ENCODE measurements around the gene ATF6. TPM values are rescaled to one million over a fixed set of nuclear protein-coding genes. Genes with fewer than 3 reads are reported as not detected.

The ATF6 gene
- total RNA-seq, 2 donors from 2014 or later = 14.4 to 19.8 TPM

DNA sequence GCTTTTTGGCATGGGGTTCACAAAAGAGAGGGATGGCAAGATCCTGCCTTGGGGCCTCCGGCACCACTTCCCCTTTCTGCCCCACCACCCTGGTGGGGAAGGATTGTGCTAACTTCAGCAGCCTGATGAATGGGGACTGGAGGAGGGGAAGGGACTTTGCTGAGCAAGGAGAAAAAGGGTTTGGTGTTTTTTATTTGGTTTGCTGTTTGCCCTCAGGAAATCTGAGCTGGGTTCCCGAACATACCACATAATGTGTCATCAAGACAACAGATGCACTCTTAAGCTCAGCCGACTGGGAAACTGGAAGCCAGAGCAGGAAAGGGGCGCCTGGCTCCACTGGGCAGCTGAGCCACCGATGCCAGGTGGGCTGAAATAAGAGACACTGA lies 237.7 kb downstream of the ATF6 start:
- no peaks in the 10 kb centered on the region for H3K9me3 Mint-ChIP-seq
- H3K9ac ChIP-seq (ENCODE audit: extremely low read depth, low read length, poor library complexity, severe bottlenecking) = no peak overlapping the region
- no peaks in the 10 kb centered on the region for H3K9me3 ChIP-seq (ENCODE audit: control insufficient read depth, low read length)
- no peaks in the 10 kb centered on the region for H3K27me3 ChIP-seq (ENCODE audit: control insufficient read depth, insufficient read depth, low read length, poor library complexity, severe bottlenecking)
- peaks cover 3% of the 10 kb centered on the region for H3K4me1 Mint-ChIP-seq
- no peak overlapping the region for H3K27ac ChIP-seq (ENCODE audit: low read depth, low read length)
- no peaks in the 10 kb centered on the region for H3K36me3 Mint-ChIP-seq (ENCODE audit: low read depth)
- no peaks in the 10 kb centered on the region for H3K27me3 Mint-ChIP-seq (ENCODE audit: insufficient read depth)
- TF ChIP-seq, protein P1, sequence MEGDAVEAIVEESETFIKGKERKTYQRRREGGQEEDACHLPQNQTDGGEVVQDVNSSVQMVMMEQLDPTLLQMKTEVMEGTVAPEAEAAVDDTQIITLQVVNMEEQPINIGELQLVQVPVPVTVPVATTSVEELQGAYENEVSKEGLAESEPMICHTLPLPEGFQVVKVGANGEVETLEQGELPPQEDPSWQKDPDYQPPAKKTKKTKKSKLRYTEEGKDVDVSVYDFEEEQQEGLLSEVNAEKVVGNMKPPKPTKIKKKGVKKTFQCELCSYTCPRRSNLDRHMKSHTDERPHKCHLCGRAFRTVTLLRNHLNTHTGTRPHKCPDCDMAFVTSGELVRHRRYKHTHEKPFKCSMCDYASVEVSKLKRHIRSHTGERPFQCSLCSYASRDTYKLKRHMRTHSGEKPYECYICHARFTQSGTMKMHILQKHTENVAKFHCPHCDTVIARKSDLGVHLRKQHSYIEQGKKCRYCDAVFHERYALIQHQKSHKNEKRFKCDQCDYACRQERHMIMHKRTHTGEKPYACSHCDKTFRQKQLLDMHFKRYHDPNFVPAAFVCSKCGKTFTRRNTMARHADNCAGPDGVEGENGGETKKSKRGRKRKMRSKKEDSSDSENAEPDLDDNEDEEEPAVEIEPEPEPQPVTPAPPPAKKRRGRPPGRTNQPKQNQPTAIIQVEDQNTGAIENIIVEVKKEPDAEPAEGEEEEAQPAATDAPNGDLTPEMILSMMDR (conservative IDR thresholded peaks at IDR 0.05) = no peak
- H3K4me1 ChIP-seq (ENCODE audit: control insufficient read depth, insufficient read depth, low read length) = no peaks in the 10 kb centered on the region
- WGBS, 2 experiments (ENCODE audit: insufficient coverage in 1 of 2, insufficient read length in 1 of 2) = 60 to 85% methylated on average over 1 to 5 of the region's 5 CpGs
- H3K4me3 ChIP-seq (ENCODE audit: low read length) = no peak overlapping the region
- H3K36me3 ChIP-seq (ENCODE audit: control insufficient read depth, insufficient read depth, low read length) = no peaks in the 10 kb centered on the region
- H3K4me3 Mint-ChIP-seq = no peak overlapping the region
- H3K27ac Mint-ChIP-seq = no peak overlapping the region
- DNase-seq = no peak

DNA sequence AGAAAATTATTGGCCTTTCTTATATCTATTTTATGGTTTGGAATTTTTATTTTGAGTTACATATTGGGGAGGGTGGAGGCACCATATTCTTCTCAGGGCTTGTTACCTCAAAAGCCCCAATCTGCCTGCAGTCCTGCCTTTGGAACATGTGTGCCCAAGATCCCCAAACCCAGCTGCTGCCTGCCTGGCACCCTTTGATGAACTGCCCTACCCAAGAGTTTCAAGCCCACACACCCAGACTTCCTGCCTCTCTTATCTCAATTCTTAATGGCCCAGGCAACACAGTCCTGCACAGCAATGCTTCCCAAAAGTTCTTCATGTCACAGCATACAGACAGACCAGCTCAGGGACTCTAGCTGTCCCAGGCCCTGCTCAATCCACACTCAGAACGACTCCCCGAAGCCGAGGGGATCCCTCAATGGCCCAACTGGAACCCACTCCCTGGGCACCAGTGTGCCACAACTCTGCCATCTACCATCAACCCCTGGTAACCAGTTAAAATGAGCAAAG lies 238.4 kb downstream of the ATF6 start:
- H3K4me3 Mint-ChIP-seq = no peak overlapping the region
- no peak overlapping the region for H3K27ac ChIP-seq (ENCODE audit: low read depth, low read length)
- 94 to 100% methylated on average over 3 of the region's 3 CpGs for WGBS, 2 experiments (ENCODE audit: insufficient coverage in 1 of 2, insufficient read length in 1 of 2)
- no peaks in the 10 kb centered on the region for H3K27me3 Mint-ChIP-seq (ENCODE audit: insufficient read depth)
- no peaks in the 10 kb centered on the region for H3K4me1 ChIP-seq (ENCODE audit: control insufficient read depth, insufficient read depth, low read length)
- H3K9me3 Mint-ChIP-seq = no peaks in the 10 kb centered on the region
- H3K36me3 ChIP-seq (ENCODE audit: control insufficient read depth, insufficient read depth, low read length) = no peaks in the 10 kb centered on the region
- H3K4me3 ChIP-seq (ENCODE audit: low read length) = no peak overlapping the region
- TF ChIP-seq, protein P1 (conservative IDR thresholded peaks at IDR 0.05) = no peak
- H3K9me3 ChIP-seq (ENCODE audit: control insufficient read depth, low read length) = no peaks in the 10 kb centered on the region
- H3K27ac Mint-ChIP-seq = no peak overlapping the region
- no peaks in the 10 kb centered on the region for H3K36me3 Mint-ChIP-seq (ENCODE audit: low read depth)
- no peak for DNase-seq
- peaks cover 4% of the 10 kb centered on the region for H3K4me1 Mint-ChIP-seq
- H3K27me3 ChIP-seq (ENCODE audit: control insufficient read depth, insufficient read depth, low read length, poor library complexity, severe bottlenecking) = no peaks in the 10 kb centered on the region
- no peak overlapping the region for H3K9ac ChIP-seq (ENCODE audit: extremely low read depth, low read length, poor library complexity, severe bottlenecking)

DNA sequence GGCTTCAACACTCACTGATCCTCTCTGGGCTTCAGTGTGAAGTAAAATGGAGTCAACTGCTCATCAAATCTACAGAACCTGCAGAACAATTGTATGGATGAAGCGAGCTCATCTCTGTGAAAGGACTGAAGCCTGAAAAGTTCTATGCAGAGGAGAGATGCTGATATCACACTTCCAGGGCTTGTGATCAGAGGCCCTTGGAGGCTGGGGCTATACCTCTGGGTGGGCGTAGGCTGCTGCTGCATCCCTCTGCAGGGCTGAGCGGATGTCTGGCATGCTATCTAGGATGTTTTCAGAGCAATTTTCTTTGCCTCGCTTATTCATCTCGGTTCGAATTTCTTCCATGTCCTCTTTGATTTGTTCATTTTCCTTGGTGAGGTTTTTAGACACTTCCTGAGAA lies 240.0 kb downstream of the ATF6 start:
- Mint-ChIP-seq H3K27ac (no peak overlapping the region), H3K4me1 (peaks cover 4% of the 10 kb centered on the region), H3K36me3 (ENCODE audit: low read depth) (no peaks in the 10 kb centered on the region), H3K9me3 (no peaks in the 10 kb centered on the region), H3K27me3 (ENCODE audit: insufficient read depth) (peaks cover 3% of the 10 kb centered on the region), H3K4me3 (no peak overlapping the region)
- no peak for DNase-seq
- Histone ChIP-seq H3K9ac (ENCODE audit: extremely low read depth, low read length, poor library complexity, severe bottlenecking) (no peak overlapping the region), H3K27ac (ENCODE audit: low read depth, low read length) (no peak overlapping the region), H3K27me3 (ENCODE audit: control insufficient read depth, insufficient read depth, low read length, poor library complexity, severe bottlenecking) (no peaks in the 10 kb centered on the region), H3K4me3 (ENCODE audit: low read length) (no peak overlapping the region), H3K9me3 (ENCODE audit: control insufficient read depth, low read length) (no peaks in the 10 kb centered on the region), H3K4me1 (ENCODE audit: control insufficient read depth, insufficient read depth, low read length) (no peaks in the 10 kb centered on the region), H3K36me3 (ENCODE audit: control insufficient read depth, insufficient read depth, low read length) (no peaks in the 10 kb centered on the region)
- TF ChIP-seq, protein P1 (conservative IDR thresholded peaks at IDR 0.05) = no peak
- 84 to 100% methylated on average over 1 to 6 of the region's 6 CpGs for WGBS, 2 experiments (ENCODE audit: insufficient coverage in 1 of 2, insufficient read length in 1 of 2)
